Peyer's patch (tissue), 4 donors: ENCODE measurements around the gene BEGAIN.

ENCODE experiments used
- POLR2A ChIP-seq, 2 donors: fragments of 450-650 bp; IDR thresholded peaks; one replicate each; pipeline ENCODE4 v1.5.1; 2017; ENCODE audit warnings: antibody characterized with exemption in 2 of 2, mild to moderate bottlenecking in 2 of 2, moderate library complexity in 2 of 2
- TF ChIP-seq, protein P1 (sequence below), 6 experiments: fragments of 450-650 bp in 4 of 6; fragments of 200-600 bp in 2 of 6; sonication (generic) in 1 of 6; IDR thresholded peaks; one replicate each; pipeline ENCODE4 v1.5.1; 2017 to 2019; ENCODE audit warnings: antibody characterized with exemption in 6 of 6, mild to moderate bottlenecking in 3 of 6, moderate library complexity in 1 of 6

DNA sequence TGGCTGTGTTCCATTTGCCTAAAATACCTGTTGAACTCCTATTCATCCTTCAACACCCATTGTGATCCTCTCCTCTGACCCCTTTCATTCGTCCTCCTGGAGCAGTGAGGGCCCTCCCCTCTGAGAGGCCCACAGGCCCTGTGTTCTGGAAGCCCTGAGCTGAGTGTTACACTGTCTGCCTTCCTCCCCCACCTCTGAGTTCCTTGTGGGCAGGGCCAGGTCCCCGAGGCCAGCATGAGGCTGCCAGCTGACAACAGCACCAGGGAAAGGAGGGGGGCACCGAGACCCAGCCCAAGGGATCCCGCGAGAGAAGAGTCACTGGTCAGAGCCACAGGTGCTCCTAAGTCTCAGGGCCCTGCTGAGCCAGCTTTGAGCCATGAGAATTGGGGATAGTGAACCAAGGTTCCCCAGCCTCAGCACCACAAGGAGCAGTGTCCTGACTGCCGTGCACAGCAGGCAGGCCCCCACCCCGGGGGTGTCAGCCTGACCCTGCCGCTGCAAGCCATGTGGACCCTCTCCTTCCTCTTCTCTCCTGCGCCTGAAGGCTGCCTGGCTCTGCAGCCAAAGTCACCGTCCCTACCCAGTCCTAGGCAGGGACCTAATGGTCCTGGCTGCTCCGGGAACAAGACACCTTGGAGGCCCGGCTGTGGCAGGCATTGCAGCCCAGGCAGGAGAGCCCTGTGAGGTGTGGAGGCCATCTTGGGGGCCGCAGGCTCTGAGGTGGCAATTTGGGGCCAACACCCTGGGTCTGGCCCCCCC lies 52.5 kb downstream of the BEGAIN start:
- TF ChIP-seq, protein P1, sequence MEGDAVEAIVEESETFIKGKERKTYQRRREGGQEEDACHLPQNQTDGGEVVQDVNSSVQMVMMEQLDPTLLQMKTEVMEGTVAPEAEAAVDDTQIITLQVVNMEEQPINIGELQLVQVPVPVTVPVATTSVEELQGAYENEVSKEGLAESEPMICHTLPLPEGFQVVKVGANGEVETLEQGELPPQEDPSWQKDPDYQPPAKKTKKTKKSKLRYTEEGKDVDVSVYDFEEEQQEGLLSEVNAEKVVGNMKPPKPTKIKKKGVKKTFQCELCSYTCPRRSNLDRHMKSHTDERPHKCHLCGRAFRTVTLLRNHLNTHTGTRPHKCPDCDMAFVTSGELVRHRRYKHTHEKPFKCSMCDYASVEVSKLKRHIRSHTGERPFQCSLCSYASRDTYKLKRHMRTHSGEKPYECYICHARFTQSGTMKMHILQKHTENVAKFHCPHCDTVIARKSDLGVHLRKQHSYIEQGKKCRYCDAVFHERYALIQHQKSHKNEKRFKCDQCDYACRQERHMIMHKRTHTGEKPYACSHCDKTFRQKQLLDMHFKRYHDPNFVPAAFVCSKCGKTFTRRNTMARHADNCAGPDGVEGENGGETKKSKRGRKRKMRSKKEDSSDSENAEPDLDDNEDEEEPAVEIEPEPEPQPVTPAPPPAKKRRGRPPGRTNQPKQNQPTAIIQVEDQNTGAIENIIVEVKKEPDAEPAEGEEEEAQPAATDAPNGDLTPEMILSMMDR (IDR thresholded peaks at IDR 0.05), result no peak
- no peak for TF ChIP-seq POLR2A (IDR thresholded peaks at IDR 0.05)
